Uterus (tissue), 4 donors: ENCODE measurements around the gene FKBP4. TPM values are rescaled to one million over a fixed set of nuclear protein-coding genes. Genes with fewer than 3 reads are reported as not detected.

Experiments used
- DNase-seq, 2 donors: peaks; one replicate each; pipeline ENCODE4 v3.0.0-alpha.2; 2019 to 2020
- H3K27ac ChIP-seq, 2 donors: fragments of 200-600 bp; sonication (generic); 1 replicate in 1 of 2; 2 replicates in 1 of 2; pipeline ENCODE4 v1.5.1; 2016 to 2018
- H3K27me3 ChIP-seq, 2 donors: fragments of 200-600 bp; sonication (generic); one replicate each; pipeline ENCODE4 v1.5.1; 2018 to 2019; ENCODE audit warnings: control low read depth in 1 of 2
- H3K36me3 ChIP-seq, 2 donors: fragments of 200-600 bp; sonication (generic); one replicate each; pipeline ENCODE4 v1.5.1; 2019; ENCODE audit warnings: control low read depth in 1 of 2
- H3K4me1 ChIP-seq, 2 donors: fragments of 200-600 bp; sonication (generic); one replicate each; pipeline ENCODE4 v1.5.1; 2018 to 2019; ENCODE audit warnings: control low read depth in 1 of 2
- H3K4me3 ChIP-seq, 2 donors: fragments of 200-600 bp; sonication (generic); 1 replicate in 1 of 2; 2 replicates in 1 of 2; pipeline ENCODE4 v1.5.1; 2018 to 2019; ENCODE audit warnings: mild to moderate bottlenecking in 1 of 2
- H3K9me3 ChIP-seq, 2 donors: fragments of 200-600 bp; sonication (generic); one replicate each; pipeline ENCODE4 v1.5.1; 2019; ENCODE audit warnings: control low read depth in 1 of 2
- POLR2A ChIP-seq, 2 donors: fragments of 450-650 bp; IDR thresholded peaks; one replicate each; pipeline ENCODE4 v1.6.1; 2016; ENCODE audit warnings: antibody characterized with exemption in 2 of 2, mild to moderate bottlenecking in 1 of 2, moderate library complexity in 1 of 2
- intact Hi-C: fragments of 100-400 bp; cut with DNase I; formaldehyde crosslinking; loops from one replicate; pipeline ENCODE4 v1.15.1; 2023; ENCODE audit warnings: low total_unique reads
- total RNA-seq, 4 donors: library from RNA; depleted of rRNA in 3 of 4; stranded (reverse); fragments of >200 nt in 3 of 4; gene quantifications; one replicate each; pipeline versions ENCODE4 v1.1.0 to v1.2.4, GENCODE V29; 2014 to 2023
- TF ChIP-seq, protein P1 (sequence below), 4 experiments: fragments of 200-600 bp in 2 of 4; fragments of 450-650 bp in 2 of 4; sonication (generic) in 2 of 4; IDR thresholded peaks; one replicate each; pipeline ENCODE4 v1.5.1; 2016 to 2019; ENCODE audit warnings: antibody characterized with exemption in 4 of 4, mild to moderate bottlenecking in 2 of 4, moderate library complexity in 1 of 4
- donor health status: DM: yes; HTN: yes; CAD: no.

The FKBP4 gene
- total RNA-seq, 4 donors from 2014 or later, result 8.5 to 59.0 (median 36.7) TPM

DNA sequence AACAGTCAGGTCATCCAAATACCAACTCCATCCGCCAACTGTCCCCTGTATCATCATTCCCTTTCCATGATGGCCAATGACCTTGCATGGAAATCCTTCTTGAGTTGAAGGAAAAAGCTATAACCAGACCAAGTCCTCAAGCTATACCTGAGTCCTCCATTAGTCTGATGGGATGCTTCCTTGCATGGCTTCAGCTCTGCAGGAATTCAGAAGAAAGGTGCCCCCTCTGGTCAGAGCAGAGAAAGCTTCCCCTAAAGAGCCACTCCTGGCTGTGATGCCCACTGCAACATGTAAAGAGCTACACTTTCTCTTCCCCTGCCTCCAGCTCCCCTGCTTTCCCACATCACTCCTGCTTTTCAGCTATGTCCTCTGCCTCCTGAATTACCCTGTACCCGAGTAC, 43.1 kb upstream of the FKBP4 start:
- Histone ChIP-seq H3K4me1 (no peaks in the 10 kb centered on the region), H3K4me3 (no peak overlapping the region), H3K27ac (no peak overlapping the region), H3K27me3 (no peaks in the 10 kb centered on the region), H3K9me3 (no peaks in the 10 kb centered on the region), H3K36me3 (no peaks in the 10 kb centered on the region)
- intact Hi-C loops, result no loop called here
- TF ChIP-seq, protein P1, sequence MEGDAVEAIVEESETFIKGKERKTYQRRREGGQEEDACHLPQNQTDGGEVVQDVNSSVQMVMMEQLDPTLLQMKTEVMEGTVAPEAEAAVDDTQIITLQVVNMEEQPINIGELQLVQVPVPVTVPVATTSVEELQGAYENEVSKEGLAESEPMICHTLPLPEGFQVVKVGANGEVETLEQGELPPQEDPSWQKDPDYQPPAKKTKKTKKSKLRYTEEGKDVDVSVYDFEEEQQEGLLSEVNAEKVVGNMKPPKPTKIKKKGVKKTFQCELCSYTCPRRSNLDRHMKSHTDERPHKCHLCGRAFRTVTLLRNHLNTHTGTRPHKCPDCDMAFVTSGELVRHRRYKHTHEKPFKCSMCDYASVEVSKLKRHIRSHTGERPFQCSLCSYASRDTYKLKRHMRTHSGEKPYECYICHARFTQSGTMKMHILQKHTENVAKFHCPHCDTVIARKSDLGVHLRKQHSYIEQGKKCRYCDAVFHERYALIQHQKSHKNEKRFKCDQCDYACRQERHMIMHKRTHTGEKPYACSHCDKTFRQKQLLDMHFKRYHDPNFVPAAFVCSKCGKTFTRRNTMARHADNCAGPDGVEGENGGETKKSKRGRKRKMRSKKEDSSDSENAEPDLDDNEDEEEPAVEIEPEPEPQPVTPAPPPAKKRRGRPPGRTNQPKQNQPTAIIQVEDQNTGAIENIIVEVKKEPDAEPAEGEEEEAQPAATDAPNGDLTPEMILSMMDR (IDR thresholded peaks at IDR 0.05), result no peak
- TF ChIP-seq POLR2A (IDR thresholded peaks at IDR 0.05), result no peak
- DNase-seq, result no peak

DNA sequence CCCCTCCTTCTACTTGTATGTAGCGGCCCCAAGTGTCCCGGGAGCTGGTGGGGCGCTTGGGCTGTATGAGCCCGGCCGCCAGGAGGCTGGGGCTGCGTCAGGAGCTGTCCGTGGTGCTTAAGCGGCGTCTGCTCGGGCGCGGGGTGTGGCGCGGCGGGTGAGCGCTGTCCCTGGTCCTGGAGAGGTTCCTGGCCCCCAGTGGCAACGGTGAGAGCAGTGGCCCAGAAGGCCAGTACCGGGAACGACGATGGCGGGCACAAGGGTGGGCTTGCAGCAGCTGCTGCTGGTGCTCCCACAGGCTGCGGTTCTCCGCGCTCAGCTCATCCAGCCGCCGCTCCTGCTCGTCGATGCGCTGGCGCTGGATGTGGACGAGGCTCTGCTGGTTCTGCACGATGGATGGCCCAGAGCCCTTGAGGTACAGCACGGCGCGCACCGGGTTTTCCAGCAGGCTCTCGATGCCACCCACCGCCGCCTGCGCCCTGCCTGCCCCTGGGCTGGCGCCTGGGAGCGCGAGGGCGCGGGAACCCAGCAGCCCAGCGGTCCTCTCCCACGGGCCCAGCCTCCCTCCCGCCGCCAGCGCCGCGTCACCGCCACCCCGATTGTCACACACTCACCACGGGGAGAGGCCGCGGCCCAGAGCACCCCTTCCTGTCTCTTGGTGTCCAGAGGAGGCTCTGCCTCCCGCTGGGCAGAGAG, 41.9 kb upstream of the FKBP4 start:
- Histone ChIP-seq H3K27ac (no peak overlapping the region), H3K4me3 (no peak overlapping the region), H3K36me3 (no peaks in the 10 kb centered on the region), H3K27me3 (no peaks in the 10 kb centered on the region), H3K4me1 (no peaks in the 10 kb centered on the region), H3K9me3 (no peaks in the 10 kb centered on the region)
- intact Hi-C loops, result no loop called here
- TF ChIP-seq, protein P1 (IDR thresholded peaks at IDR 0.05), result peak in 1 of 4 experiments; percentile 5
- no peak for TF ChIP-seq POLR2A (IDR thresholded peaks at IDR 0.05)
- DNase-seq, result peak; percentile 61 to 77

DNA sequence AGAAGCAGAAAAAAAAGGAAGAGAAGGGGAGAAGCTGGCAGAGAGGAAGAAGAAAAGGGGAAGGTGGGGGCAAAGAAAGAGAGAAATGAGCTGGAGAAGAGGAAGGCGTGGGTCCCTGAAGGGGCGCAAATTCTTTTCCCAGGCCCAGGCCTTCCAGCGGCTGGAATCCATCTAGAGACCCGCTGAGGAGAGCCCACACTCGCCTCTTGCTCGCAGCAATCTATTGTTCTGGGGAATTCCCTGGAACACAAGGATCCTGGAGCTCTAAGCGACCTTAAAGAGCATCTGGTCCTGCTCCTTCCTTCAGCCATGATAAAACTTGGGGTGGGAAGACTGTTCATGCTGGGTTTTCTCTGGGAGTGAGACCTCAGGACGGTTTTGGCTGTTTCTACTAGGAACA, 41.2 kb upstream of the FKBP4 start:
- H3K4me1 ChIP-seq, result no peaks in the 10 kb centered on the region
- no peak overlapping the region for H3K27ac ChIP-seq
- H3K4me3 ChIP-seq, result no peak overlapping the region
- intact Hi-C loops, result no loop called here
- no peak for DNase-seq
- H3K27me3 ChIP-seq, result no peaks in the 10 kb centered on the region
- no peaks in the 10 kb centered on the region for H3K36me3 ChIP-seq
- no peaks in the 10 kb centered on the region for H3K9me3 ChIP-seq
- no peak for TF ChIP-seq POLR2A (IDR thresholded peaks at IDR 0.05)
- TF ChIP-seq, protein P1 (IDR thresholded peaks at IDR 0.05), result no peak

DNA sequence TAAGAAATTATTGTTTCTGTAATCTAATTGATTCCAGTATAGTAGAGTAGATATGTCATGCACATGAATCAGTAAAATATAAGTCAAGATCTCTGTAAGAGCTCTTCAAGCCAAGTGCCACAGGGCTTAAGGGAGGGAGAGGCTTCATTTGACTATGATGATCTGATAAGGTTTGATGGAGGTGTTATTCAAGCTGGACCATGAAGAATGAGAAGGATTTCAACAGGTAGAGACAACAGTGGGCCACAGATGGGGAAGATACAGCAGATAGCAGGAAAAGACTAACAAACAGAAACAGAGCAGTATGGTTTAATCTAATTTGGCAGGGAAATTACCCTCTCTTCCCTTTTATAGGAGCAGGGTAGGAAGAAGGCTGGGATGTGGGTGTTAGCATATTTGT, 40.6 kb upstream of the FKBP4 start:
- no peak for TF ChIP-seq POLR2A (IDR thresholded peaks at IDR 0.05)
- TF ChIP-seq, protein P1 (IDR thresholded peaks at IDR 0.05), result no peak
- Histone ChIP-seq H3K27ac (no peak overlapping the region), H3K36me3 (no peaks in the 10 kb centered on the region), H3K4me1 (no peaks in the 10 kb centered on the region), H3K27me3 (no peaks in the 10 kb centered on the region), H3K4me3 (no peak overlapping the region), H3K9me3 (no peaks in the 10 kb centered on the region)
- DNase-seq, result no peak
- intact Hi-C loops, result no loop called here

DNA sequence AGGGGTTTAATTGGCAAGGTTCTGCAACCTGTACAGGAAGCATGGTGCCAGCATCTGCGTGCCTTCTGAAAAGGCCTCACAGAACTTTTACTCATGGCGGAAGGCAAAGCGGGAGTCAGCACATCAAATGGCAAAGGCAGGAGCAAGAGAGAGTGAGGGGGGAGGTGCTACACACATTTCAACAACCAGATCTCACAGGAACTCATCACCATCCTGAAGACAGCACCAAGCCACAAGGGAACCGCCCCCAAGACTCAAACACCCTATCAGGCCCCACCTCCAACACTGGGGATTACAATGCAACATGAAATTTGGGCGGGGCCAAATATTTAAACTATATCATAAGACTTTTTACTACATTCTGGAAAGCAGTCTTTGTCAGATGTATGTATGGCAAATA, 38.0 kb upstream of the FKBP4 start:
- no peak for TF ChIP-seq POLR2A (IDR thresholded peaks at IDR 0.05)
- TF ChIP-seq, protein P1 (IDR thresholded peaks at IDR 0.05), result no peak
- Histone ChIP-seq H3K4me3 (no peak overlapping the region), H3K27me3 (no peaks in the 10 kb centered on the region), H3K9me3 (no peaks in the 10 kb centered on the region), H3K36me3 (no peaks in the 10 kb centered on the region), H3K4me1 (no peaks in the 10 kb centered on the region), H3K27ac (no peak overlapping the region)
- intact Hi-C loops, result no loop called here
- DNase-seq, result no peak
